GM12878 (cell line): ENCODE data around the gene TRAF3.
A peak's percentile ranks its signal among the peaks of the same experiment; 100 is the strongest.

ENCODE experiments used
- BRCA1 ChIP-seq: IDR thresholded peaks from 2 replicates; pipeline ENCODE4 v1.6.1; 2011; ENCODE audit warnings: low read depth, low read length, improper control_type of control experiment
- CHD4 ChIP-seq: fragments of 200-600 bp; sonication (generic); IDR thresholded peaks from 2 replicates; pipeline ENCODE4 v1.6.1; 2016; ENCODE audit warnings: mild to moderate bottlenecking
- EP300 ChIP-seq, 2 experiments: fragments of 150-350 bp in 1 of 2; IDR thresholded peaks; 2 replicates each; pipeline ENCODE4 v1.6.1; 2011 to 2012; ENCODE audit warnings: low read depth in 2 of 2, low read length in 2 of 2, borderline replicate concordance in 1 of 2, improper control_type of control experiment in 1 of 2, inconsistent platforms in 1 of 2; ENCODE audit not compliant: control insufficient read depth in 1 of 2
- POLR2A ChIP-seq: IDR thresholded peaks from 2 replicates; pipeline ENCODE4 v1.6.1; 2011; ENCODE audit warnings: low read depth, mild to moderate bottlenecking, low read length
- TF ChIP-seq, protein P1 (sequence below), 3 experiments: IDR thresholded peaks in 2 of 3; conservative IDR thresholded peaks in 1 of 3; 2 replicates each; pipeline ENCODE4 v1.5.1; 2011; ENCODE audit warnings: low read depth in 3 of 3, low read length in 3 of 3, mild to moderate bottlenecking in 3 of 3, control low read depth in 2 of 3, moderate library complexity in 2 of 3, inconsistent platforms in 1 of 3, mixed read lengths in 1 of 3; ENCODE audit not compliant: control insufficient read depth in 2 of 3, insufficient read depth in 1 of 3; ENCODE audit errors: extremely low read depth in 1 of 3

GRCh38 chr14:102878970-102879460 lies 101.8 kb downstream of the TRAF3 start:
- TF ChIP-seq, protein P1, sequence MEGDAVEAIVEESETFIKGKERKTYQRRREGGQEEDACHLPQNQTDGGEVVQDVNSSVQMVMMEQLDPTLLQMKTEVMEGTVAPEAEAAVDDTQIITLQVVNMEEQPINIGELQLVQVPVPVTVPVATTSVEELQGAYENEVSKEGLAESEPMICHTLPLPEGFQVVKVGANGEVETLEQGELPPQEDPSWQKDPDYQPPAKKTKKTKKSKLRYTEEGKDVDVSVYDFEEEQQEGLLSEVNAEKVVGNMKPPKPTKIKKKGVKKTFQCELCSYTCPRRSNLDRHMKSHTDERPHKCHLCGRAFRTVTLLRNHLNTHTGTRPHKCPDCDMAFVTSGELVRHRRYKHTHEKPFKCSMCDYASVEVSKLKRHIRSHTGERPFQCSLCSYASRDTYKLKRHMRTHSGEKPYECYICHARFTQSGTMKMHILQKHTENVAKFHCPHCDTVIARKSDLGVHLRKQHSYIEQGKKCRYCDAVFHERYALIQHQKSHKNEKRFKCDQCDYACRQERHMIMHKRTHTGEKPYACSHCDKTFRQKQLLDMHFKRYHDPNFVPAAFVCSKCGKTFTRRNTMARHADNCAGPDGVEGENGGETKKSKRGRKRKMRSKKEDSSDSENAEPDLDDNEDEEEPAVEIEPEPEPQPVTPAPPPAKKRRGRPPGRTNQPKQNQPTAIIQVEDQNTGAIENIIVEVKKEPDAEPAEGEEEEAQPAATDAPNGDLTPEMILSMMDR (IDR thresholded peaks at IDR 0.05 in 2 of 3, conservative IDR thresholded peaks at IDR 0.05 in 1 of 3; ENCODE audit: control insufficient read depth in 2 of 3, extremely low read depth in 1 of 3, insufficient read depth in 1 of 3, low read depth in 3 of 3, low read length in 3 of 3): no peak
- no peak for TF ChIP-seq EP300 (IDR thresholded peaks at IDR 0.05; ENCODE audit: borderline replicate concordance in 1 of 2, control insufficient read depth in 1 of 2, low read depth in 2 of 2, low read length in 2 of 2)
- TF ChIP-seq BRCA1: no peak
- 0 out of 2 replicates have a peak, but pooled peaks have one; percentile 30 for TF ChIP-seq POLR2A
- TF ChIP-seq CHD4: no peak
